GM10248 (cell line): ENCODE results near the gene SCP2.

Experiments
- CTCF ChIA-PET: fragments of 300-600 bp; sonication (Branson Sonifier 250); formaldehyde crosslinking; extraction: SDS; loops from one replicate; lab custom pipeline; 2021; ENCODE audit warnings: antibody characterized with exemption; lab: Yijun Ruan, JAX
- POLR2A ChIA-PET: fragments of 350-650 bp; sonication (Branson Sonifier 250); formaldehyde crosslinking; extraction: SDS; loops from one replicate; lab custom pipeline; 2020; ENCODE audit warnings: antibody characterized with exemption; lab: Yijun Ruan, JAX
- DNase-seq: peaks from one replicate; pipeline ENCODE4 v3.0.0; 2012; ENCODE audit errors: extremely low spot score
- CTCF ChIP-seq: IDR thresholded peaks from 2 replicates; pipeline ENCODE4 v1.5.1; 2012; ENCODE audit warnings: mild to moderate bottlenecking, low read depth; ENCODE audit errors: extremely low read depth, missing control alignments, control extremely low read depth

Gene SCP2

GRCh38 chr1:52919051-52919722, 7.9 kb upstream of the SCP2 start:
- CTCF ChIA-PET, result interaction anchor here (1.0 to 2.0 kb wide), 7 partner anchors 14 to 76 kb away, joined by 3 to 7 read pairs (median 3); partner anchors contain the start of gene ZYG11A

GRCh38 chr1:52919723-52920483, 7.2 kb upstream of the SCP2 start:
- TF ChIP-seq CTCF, result no peak
- POLR2A ChIA-PET, result no interaction called here
- no peak for DNase-seq
- CTCF ChIA-PET, result interaction anchor here (0.8 to 2.0 kb wide), 6 partner anchors 14 to 77 kb away, joined by 3 to 5 read pairs (median 3); partner anchors contain the start of gene ZYG11A

More at GRCh38 chr1:52919051-52919722, 7.9 kb upstream of the SCP2 start:
- TF ChIP-seq CTCF, result no peak
- DNase-seq, result no peak
- POLR2A ChIA-PET, result no interaction called here

GRCh38 chr1:52920791-52921291, 6.2 kb upstream of the SCP2 start:
- CTCF ChIA-PET, result interaction anchor here (0.8 to 2.2 kb wide), 18 partner anchors 8 to 515 kb away, joined by 3 to 14 read pairs (median 4); partner anchors contain the start of gene ZYG11A
- no peak for TF ChIP-seq CTCF
- POLR2A ChIA-PET, result interaction anchor here (0.6 kb wide), 2 partner anchors 53 to 195 kb away, joined by 4 to 5 read pairs; partner anchors contain the start of gene ZYG11B
- no peak for DNase-seq

DNA sequence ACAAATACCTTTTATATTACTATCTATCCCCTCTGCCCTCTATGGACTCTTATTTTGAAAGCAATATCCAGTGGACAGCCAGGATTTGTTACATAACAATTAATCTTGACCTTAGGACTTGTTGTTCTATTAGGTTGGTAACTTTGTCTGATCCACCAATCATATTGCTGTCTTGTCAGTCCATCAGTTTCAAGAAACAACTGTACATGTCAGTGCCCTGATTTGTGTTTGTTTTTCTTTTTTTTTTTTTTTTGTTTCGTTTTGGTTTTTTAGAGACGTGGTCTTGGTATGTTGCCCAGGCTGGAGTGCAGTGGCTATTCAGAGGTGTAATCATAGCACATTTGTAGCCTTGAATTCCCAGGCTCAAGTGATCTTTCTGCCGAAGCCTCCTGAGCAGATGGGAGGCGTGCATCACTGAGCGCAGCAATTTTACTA, 1.5 kb upstream of the SCP2 start:
- no peak for TF ChIP-seq CTCF
- DNase-seq, result no peak
- ChIA-PET CTCF (interaction anchor here (1.3 kb wide), 1 partner anchor 24 kb away, joined by 3 read pairs; no protein-coding TSS in a partner anchor), POLR2A (interaction anchor here (0.7 kb wide), 1 partner anchor 23 kb away, joined by 3 read pairs; no protein-coding TSS in a partner anchor)

DNA sequence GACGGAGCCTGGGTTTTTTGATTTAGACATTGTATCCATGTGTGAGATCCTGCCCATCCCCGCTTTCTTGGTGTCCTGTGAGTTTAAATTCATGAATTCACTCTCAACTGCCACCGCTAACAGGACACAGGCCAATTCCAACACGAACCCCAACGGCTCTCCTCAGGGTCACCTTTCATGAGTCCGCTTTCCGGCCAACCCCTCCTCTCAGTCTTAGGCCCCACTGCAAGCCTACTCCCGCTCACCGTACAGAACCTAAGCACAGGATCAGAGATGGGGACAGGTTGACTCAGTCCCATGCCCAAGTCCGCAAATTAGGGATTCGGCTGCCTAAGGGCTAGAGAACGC, 238 bp upstream of the SCP2 start:
- ChIA-PET POLR2A (no interaction called here), CTCF (interaction anchor here (1.2 to 1.3 kb wide), 2 partner anchors 21 to 198 kb away, joined by 3 to 4 read pairs; no protein-coding TSS in a partner anchor)
- DNase-seq, result no peak
- TF ChIP-seq CTCF, result no peak

- POLR2A ChIA-PET, result no interaction called here
- no peak for TF ChIP-seq CTCF
- CTCF ChIA-PET, result interaction anchor here (1.0 to 1.2 kb wide), 2 partner anchors 33 to 199 kb away, joined by 3 to 4 read pairs; no protein-coding TSS in a partner anchor
- no peak for DNase-seq
Measured at GRCh38 chr1:52928015-52928404, 934 bp downstream of the SCP2 start.
